HUES48 (cell line): ENCODE measurements around the gene HOXB9.

Source experiments
- H3K27ac ChIP-seq: one replicate; pipeline ENCODE4 v1.7.0; 2013; ENCODE audit warnings: low read depth, low read length, inconsistent platforms
- H3K27me3 ChIP-seq: 2 replicates; pipeline ENCODE4 v1.6.1; 2013; ENCODE audit warnings: mild to moderate bottlenecking, low read length; ENCODE audit not compliant: control insufficient read depth, insufficient read depth
- H3K36me3 ChIP-seq: 2 replicates; pipeline ENCODE4 v1.6.1; 2013; ENCODE audit warnings: low read length; ENCODE audit not compliant: control insufficient read depth, insufficient read depth
- H3K4me1 ChIP-seq: 2 replicates; pipeline ENCODE4 v1.6.1; 2013; ENCODE audit warnings: mild to moderate bottlenecking, low read length; ENCODE audit not compliant: control insufficient read depth, insufficient read depth
- H3K4me3 ChIP-seq: 2 replicates; pipeline ENCODE4 v1.5.1; 2013; ENCODE audit warnings: mild to moderate bottlenecking, low read depth, low read length
- H3K9ac ChIP-seq: 2 replicates; pipeline ENCODE4 v1.6.1; 2013; ENCODE audit warnings: mild to moderate bottlenecking, low read depth, low read length, moderate library complexity
- H3K9me3 ChIP-seq: 2 replicates; pipeline ENCODE4 v1.6.1; 2013; ENCODE audit warnings: low read length; ENCODE audit not compliant: control insufficient read depth, insufficient read depth

Gene HOXB9

DNA sequence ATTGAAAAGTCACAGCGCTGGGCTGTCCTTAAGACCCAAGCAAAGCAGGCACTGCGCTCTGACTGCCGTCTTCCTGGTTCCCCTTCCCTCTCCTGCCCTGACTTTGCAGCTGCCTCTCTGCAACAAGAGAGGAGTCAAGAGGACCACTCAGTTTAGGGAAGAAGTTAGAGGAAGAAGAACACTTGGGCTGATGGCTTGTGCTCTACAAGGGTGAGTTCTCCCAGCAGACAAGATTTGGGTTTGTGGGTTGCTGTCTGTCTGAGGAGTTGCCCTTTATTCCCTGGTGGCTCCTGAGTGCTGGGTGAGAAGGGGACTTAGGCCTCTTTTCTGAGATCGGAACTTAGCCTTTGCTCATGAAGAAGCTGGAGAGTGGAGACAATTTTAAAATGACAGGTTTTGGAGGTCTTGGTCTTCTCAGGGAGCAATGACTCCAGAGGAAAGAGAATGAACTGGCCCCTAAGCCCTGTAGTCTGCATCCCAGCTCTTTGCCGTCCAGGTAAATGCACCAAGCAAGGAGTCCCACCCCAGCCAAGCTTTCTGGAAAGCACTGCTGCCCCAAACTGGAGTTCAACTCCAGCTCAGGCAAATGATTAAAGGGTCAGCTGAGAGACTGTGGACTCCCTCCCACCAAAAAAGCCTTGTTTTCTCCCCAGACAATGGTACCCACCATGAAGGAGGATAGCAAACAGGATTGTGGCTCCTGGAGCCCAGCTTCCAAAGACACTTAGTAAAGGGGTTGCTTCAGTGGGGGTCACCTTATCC, 2.7 kb upstream of the HOXB9 start:
- Histone ChIP-seq H3K27ac (no peak overlapping the region), H3K9me3 (no peaks in the 10 kb centered on the region), H3K27me3 (peaks cover 100% of the 10 kb centered on the region), H3K4me1 (peaks cover 3% of the 10 kb centered on the region; the same call in 1 of the 2 replicates), H3K9ac (no peak overlapping the region), H3K36me3 (no peaks in the 10 kb centered on the region), H3K4me3 (no peak overlapping the region)

DNA sequence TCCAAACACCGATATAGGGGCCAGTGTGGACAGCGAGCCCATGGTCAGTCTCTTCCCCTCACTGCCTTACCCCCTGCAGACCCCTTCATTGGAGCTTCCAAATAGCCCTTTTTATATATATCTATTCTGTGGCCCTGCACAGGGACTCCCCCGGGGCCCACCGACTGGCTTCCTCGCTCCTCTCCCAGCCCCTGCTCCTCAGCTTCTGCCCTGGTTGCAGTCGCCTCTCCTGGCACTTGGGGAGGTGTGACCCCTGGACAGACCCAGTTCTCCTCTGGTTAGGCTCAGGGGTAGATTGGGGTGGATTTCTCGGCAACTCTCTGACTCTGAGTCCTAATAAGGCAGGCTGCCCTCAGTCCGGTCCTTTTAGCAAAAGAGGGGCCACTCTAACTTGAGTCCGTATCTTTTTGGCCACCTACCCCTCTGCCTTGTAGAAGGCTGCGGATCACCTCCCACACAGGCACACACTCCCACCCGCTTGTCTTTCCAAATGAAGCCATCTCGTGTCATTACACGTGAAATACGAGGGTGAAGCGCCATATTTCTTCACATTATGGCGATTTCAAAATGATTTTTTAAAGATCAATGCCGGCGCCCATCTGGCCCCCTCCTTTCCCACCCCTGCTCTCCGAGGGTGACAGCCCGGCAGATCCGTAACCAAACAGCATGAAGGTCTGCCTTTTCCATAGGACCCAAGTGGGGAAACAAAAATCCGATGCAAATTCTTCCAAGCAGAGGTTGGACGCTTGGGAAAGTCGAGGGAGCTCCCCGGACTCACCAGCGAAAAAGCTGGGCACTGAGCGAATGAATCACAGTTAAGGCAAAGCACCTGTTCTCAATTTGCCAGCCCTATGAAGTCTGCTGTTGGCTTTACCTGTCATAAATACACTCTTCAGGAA, 1.7 kb upstream of the HOXB9 start:
- H3K4me1 ChIP-seq: peaks cover 3% of the 10 kb centered on the region; the same call in 1 of the 2 replicates
- H3K36me3 ChIP-seq: no peaks in the 10 kb centered on the region
- no peak overlapping the region for H3K27ac ChIP-seq
- H3K9ac ChIP-seq: no peak overlapping the region
- H3K27me3 ChIP-seq: peaks cover 100% of the 10 kb centered on the region
- no peaks in the 10 kb centered on the region for H3K9me3 ChIP-seq
- no peak overlapping the region for H3K4me3 ChIP-seq

- H3K9me3 ChIP-seq: no peaks in the 10 kb centered on the region
- H3K36me3 ChIP-seq: no peaks in the 10 kb centered on the region
- peaks cover 100% of the 10 kb centered on the region for H3K27me3 ChIP-seq
- H3K27ac ChIP-seq: no peak overlapping the region
- no peak overlapping the region for H3K4me3 ChIP-seq
- H3K4me1 ChIP-seq: peaks cover 3% of the 10 kb centered on the region; the same call in 1 of the 2 replicates
- no peak overlapping the region for H3K9ac ChIP-seq
These were observed 1.0 kb upstream of the HOXB9 start for GRCh38 chr17:48627118-48627597.

DNA sequence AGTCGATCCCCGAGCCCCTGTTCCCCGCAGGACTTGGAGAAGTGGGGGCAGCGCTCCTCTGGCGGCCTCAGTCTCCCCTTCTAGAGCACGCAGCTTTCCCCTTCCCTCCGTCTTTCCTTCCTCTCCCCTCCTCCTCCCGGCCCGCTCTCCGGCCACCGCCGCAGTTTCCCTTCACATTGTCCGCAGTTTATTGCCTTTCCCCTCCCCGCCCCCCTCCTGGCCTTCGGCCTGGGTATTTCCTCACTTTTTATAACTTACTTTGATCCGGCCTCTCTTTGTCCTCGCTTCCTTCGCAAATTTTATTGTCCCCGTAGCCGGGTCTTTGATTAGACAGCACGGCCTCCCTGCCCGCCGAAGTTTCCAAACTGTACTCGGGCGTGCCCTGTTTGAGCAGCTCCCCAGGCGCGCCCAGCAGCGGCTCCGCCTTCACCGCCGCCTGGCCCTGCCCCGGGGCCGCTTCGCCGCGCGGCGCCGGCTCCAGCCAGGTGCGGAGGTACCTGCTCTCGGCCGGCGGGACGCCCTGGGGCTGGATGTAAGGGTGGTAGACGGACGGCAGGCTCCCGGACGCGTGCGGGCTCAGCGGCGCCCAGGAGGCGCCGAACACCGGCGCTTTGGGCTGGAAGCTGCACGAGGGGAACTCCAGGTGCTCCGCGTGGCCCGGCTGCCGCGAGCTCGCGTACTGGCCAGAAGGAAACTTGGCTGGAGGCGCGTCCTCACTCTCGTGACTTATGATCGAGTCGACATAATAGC, 488 bp downstream of the HOXB9 start:
- peaks cover 3% of the 10 kb centered on the region; the same call in 1 of the 2 replicates for H3K4me1 ChIP-seq
- peaks cover 100% of the 10 kb centered on the region for H3K27me3 ChIP-seq
- H3K9ac ChIP-seq: no peak overlapping the region
- H3K4me3 ChIP-seq: peak overlapping the region; percentile 8; the same call in 1 of the 2 replicates
- H3K27ac ChIP-seq: no peak overlapping the region
- H3K9me3 ChIP-seq: 0 out of 2 replicates have a peak, but pooled peaks cover 3% of the 10 kb centered on the region
- no peaks in the 10 kb centered on the region for H3K36me3 ChIP-seq

DNA sequence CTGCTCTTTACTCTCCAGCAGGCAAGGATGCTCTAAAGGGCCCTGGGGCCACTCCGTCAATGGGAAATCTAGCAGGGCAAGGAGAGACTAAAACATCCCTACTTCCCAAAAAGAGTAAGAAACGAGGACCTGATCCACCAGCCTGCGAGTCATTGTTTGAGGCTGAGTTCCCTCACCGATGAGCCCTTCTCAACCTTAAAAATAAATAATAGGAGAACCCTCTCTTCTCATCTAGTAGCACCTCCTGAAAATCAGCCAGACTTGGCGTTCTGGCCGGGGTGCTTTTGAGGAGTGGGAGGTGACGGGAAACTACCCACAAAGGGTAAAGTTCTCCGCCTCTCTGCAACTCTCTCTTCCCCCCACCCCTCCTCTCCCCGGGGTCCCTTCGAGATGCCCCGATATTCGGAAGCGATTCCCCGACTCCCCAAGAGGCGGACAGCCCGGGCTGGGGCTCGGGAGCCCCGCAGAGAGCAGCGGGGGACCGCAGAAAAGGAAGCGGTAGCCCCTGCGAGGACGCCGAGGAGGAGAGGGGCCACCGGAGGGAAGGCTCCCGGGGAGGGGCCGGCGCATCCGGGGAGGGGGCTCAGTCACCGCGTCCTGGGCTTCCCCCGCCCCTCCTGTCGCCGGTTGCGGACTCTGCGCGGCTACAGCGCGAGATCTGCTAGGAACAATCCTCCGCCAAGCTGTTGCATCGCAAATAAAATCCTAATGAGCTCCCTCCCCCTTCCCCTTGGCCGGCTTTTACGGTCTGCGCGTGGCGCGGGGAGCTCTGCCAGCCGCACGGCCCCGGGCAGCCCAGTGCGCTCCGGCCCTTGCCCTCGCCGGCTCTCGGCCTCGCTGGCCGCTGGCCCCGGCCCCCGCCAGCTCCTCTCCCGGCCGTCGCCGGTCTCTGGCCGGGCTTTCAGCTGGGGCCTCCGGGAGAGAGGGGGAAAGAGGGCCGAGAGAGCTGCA, 1.3 kb downstream of the HOXB9 start:
- 0 out of 2 replicates have a peak, but pooled peaks cover 3% of the 10 kb centered on the region for H3K9me3 ChIP-seq
- H3K27ac ChIP-seq: no peak overlapping the region
- H3K4me3 ChIP-seq: peak overlapping the region; percentile 8; the same call in 1 of the 2 replicates
- H3K27me3 ChIP-seq: peaks cover 100% of the 10 kb centered on the region
- no peak overlapping the region for H3K9ac ChIP-seq
- H3K4me1 ChIP-seq: peaks cover 3% of the 10 kb centered on the region; the same call in 1 of the 2 replicates
- no peaks in the 10 kb centered on the region for H3K36me3 ChIP-seq

DNA sequence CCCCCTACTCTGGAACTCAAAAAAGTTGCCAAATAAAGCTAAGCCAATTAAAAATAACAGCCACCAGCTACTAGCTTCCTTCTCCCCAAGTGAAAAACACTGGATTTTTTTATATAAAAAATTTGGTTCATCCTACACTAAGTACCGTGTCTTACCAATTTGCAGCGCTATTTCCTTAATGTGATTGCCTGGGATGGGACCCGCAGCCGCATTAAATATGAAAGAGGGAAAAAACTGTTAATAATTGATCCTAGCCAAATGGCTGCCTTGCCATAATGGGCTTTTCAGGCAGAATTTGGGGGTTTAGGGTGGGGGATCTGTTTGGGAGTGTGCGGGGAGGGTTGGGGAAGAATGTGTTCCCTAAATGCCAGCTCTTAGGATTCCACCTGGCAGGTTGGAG, 2.0 kb downstream of the HOXB9 start:
- no peak overlapping the region for H3K4me3 ChIP-seq
- H3K27ac ChIP-seq: no peak overlapping the region
- H3K9ac ChIP-seq: no peak overlapping the region
- peaks cover 100% of the 10 kb centered on the region for H3K27me3 ChIP-seq
- 0 out of 2 replicates have a peak, but pooled peaks cover 3% of the 10 kb centered on the region for H3K9me3 ChIP-seq
- H3K4me1 ChIP-seq: peaks cover 3% of the 10 kb centered on the region; the same call in 1 of the 2 replicates
- no peaks in the 10 kb centered on the region for H3K36me3 ChIP-seq

DNA sequence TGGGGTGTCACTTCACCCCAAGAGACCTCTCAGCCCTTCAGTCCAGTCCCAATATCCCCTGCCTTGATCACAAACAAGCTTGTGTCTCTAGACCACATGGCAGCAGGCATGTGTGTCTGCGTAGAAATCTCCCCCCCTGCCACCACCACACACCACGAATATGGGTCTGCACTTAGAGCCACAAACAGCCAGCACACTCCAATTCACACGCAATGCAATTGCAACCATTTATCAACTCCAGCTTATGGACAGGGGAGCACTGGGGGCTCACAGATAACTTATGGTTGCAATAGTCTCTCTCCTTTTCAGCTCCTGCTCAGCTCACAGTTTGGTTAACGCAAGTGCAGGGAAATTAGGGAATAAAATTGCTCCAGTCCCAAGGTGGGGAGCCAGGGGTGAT, 2.6 kb downstream of the HOXB9 start:
- Histone ChIP-seq H3K9ac (no peak overlapping the region), H3K27ac (no peak overlapping the region), H3K27me3 (peaks cover 100% of the 10 kb centered on the region), H3K9me3 (0 out of 2 replicates have a peak, but pooled peaks cover 3% of the 10 kb centered on the region), H3K36me3 (no peaks in the 10 kb centered on the region), H3K4me1 (peaks cover 3% of the 10 kb centered on the region; the same call in 1 of the 2 replicates), H3K4me3 (no peak overlapping the region)

DNA sequence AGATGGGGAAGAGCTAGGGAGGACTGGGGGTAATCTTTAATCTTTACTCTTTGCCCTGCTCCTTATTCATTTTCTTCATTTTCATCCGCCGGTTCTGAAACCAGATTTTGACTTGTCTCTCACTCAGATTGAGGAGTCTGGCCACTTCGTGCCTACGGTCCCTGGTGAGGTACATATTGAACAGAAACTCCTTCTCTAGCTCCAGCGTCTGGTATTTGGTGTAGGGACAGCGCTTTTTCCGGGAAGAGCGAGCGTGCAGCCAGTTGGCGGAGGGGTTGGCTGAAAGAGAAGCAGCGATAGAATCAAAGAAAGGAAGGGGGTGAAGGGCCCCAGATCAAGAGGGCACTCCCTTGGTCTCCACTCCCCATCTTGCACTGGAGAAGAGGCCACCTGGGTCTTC, 3.3 kb downstream of the HOXB9 start:
- Histone ChIP-seq H3K27me3 (peaks cover 100% of the 10 kb centered on the region), H3K9ac (no peak overlapping the region), H3K9me3 (0 out of 2 replicates have a peak, but pooled peaks cover 3% of the 10 kb centered on the region)

GRCh38 chr17:48621410-48622392, 4.5 kb downstream of the HOXB9 start:
- H3K4me1 ChIP-seq: peaks cover under 1% of the 10 kb centered on the region; the same call in 1 of the 2 replicates
- H3K27me3 ChIP-seq: peaks cover 100% of the 10 kb centered on the region
- no peaks in the 10 kb centered on the region for H3K36me3 ChIP-seq
- no peak overlapping the region for H3K27ac ChIP-seq
- 0 out of 2 replicates have a peak, but pooled peaks cover 3% of the 10 kb centered on the region for H3K9me3 ChIP-seq
- H3K4me3 ChIP-seq: no peak overlapping the region
- H3K9ac ChIP-seq: no peak overlapping the region

More for the DNA sequence above, 3.3 kb downstream of the HOXB9 start:
- peaks cover 3% of the 10 kb centered on the region; the same call in 1 of the 2 replicates for H3K4me1 ChIP-seq
- no peak overlapping the region for H3K4me3 ChIP-seq
- H3K36me3 ChIP-seq: no peaks in the 10 kb centered on the region
- no peak overlapping the region for H3K27ac ChIP-seq
